CD4-positive, alpha-beta T cell (primary cell): ENCODE results near the gene PLCG2. TPM values are rescaled to one million over a fixed set of nuclear protein-coding genes. Genes with fewer than 3 reads are reported as not detected.

ENCODE experiments used
- ATAC-seq: fragments of 200-7000 bp; cut with Tn5 transposase; one replicate; pipeline ENCODE4 v1.10.0; 2022; ENCODE audit warnings: mild to moderate bottlenecking; ENCODE audit not compliant: poor library complexity
- CTCF ChIA-PET: fragments of 350-600 bp; sonication (Branson Sonifier 250); formaldehyde crosslinking; loops from one replicate; lab custom pipeline; 2021; ENCODE audit warnings: antibody characterized with exemption, inconsistent platforms; lab: Charles Lee
- POLR2A ChIA-PET: fragments of 350-600 bp; sonication (Branson Sonifier 250); formaldehyde crosslinking; loops from one replicate; lab custom pipeline; 2021; ENCODE audit warnings: antibody characterized with exemption, inconsistent platforms; lab: Charles Lee
- DNase-seq, 14 experiments: peaks; one replicate each; pipeline ENCODE4 v3.0.0-alpha.2; 2013 to 2020; ENCODE audit warnings: mixed read lengths in 2 of 14
- H3K27ac ChIP-seq, 2 donors: one replicate each; pipeline versions ENCODE4 v1.5.1 to v1.7.0; 2013; ENCODE audit warnings: low read length in 2 of 2, low read depth in 1 of 2, mild to moderate bottlenecking in 1 of 2
- H3K27me3 ChIP-seq, 2 experiments: 1 replicate in 1 of 2; 2 replicates in 1 of 2; pipeline versions ENCODE4 v1.6.1 to v1.7.0; 2013; ENCODE audit warnings: low read length in 2 of 2, control low read depth in 1 of 2, mild to moderate bottlenecking in 1 of 2, moderate library complexity in 1 of 2; ENCODE audit not compliant: insufficient read depth in 2 of 2, control insufficient read depth in 1 of 2
- H3K36me3 ChIP-seq: one replicate; pipeline ENCODE4 v1.6.1; 2013; ENCODE audit warnings: low read length, control low read depth; ENCODE audit not compliant: insufficient read depth
- H3K4me1 ChIP-seq: one replicate; pipeline ENCODE4 v1.6.1; 2013; ENCODE audit warnings: low read length, control low read depth; ENCODE audit not compliant: insufficient read depth
- H3K4me3 ChIP-seq: one replicate; pipeline ENCODE4 v1.5.1; 2013; ENCODE audit warnings: mild to moderate bottlenecking, low read length, moderate library complexity
- H3K9me3 ChIP-seq, 2 experiments: 1 replicate in 1 of 2; 2 replicates in 1 of 2; pipeline versions ENCODE4 v1.6.1 to v1.7.0; 2013; ENCODE audit warnings: low read length in 2 of 2, mild to moderate bottlenecking in 2 of 2, control low read depth in 1 of 2, moderate library complexity in 1 of 2; ENCODE audit not compliant: control insufficient read depth in 1 of 2, insufficient read depth in 1 of 2
- H3K27ac Mint-ChIP-seq: one replicate; pipeline ENCODE4 v1.8.0; 2020; ENCODE audit warnings: mixed read lengths
- H3K27me3 Mint-ChIP-seq: one replicate; pipeline ENCODE4 v1.8.0; 2021; ENCODE audit warnings: mixed read lengths
- H3K36me3 Mint-ChIP-seq: one replicate; pipeline ENCODE4 v1.8.0; 2021; ENCODE audit warnings: low read depth, mixed read lengths
- H3K4me1 Mint-ChIP-seq: one replicate; pipeline ENCODE4 v1.8.0; 2021; ENCODE audit warnings: low read depth, mixed read lengths
- H3K4me3 Mint-ChIP-seq: one replicate; pipeline ENCODE4 v1.8.0; 2020; ENCODE audit warnings: mild to moderate bottlenecking, mixed read lengths
- H3K9me3 Mint-ChIP-seq: one replicate; pipeline ENCODE4 v1.8.0; 2020; ENCODE audit warnings: mixed read lengths
- intact Hi-C, 2 experiments: fragments of 100-400 bp; cut with DNase I in 1 of 2; cut with micrococcal nuclease in 1 of 2; formaldehyde crosslinking; loops; one replicate each; pipeline versions ENCODE4 v1.15.1 to v1.9.0; 2023 to 2025; cut with DNase I, micrococcal nuclease
- total RNA-seq, 174 experiments: library from RNA in 2 of 174; stranded (reverse) in 2 of 174; gene quantifications; one replicate each; pipeline ENCODE4 v1.2.3 and lab custom pipeline; 2021 to 2026
- TF ChIP-seq, protein P1 (sequence below): fragments of 200-600 bp; IDR thresholded peaks from one replicate; pipeline ENCODE4 v1.8.0; 2022; ENCODE audit warnings: antibody characterized with exemption, mild to moderate bottlenecking

Gene PLCG2
- total RNA-seq, 2 experiments from 2014 or later: 0.92 to 1.5 TPM

DNA sequence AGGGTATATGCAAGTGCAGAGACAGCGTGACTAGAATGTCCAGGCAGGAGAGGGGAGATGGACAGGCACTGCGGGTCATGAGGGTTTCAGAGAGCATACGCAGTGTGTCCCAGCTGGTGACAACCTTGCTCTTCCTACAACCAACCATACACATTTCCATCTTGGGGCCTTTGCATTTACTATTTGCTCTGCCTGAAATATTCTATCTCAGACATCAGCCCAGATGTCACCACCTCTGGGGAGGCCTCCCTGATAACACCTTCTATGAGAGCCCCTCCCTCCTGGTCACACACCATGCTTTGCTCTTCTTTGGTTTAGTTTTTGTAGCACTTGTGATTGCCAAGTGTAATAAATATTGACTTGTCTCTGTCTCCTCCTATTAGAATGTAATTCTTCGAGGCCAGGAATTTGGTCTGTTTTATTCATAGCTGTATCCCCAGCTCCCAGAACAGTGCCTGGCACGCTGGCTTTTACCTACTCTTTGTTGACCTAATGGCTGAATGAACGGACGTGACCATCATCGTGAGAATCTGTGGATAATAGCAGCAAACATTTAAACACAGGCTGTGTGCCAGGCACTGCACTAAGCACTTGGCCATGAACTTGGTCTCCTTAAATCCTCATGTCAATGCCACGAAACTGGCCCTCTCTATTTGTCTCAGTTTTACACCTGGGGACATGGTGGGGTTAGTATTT, 51.9 kb downstream of the PLCG2 start:
- Histone ChIP-seq H3K27ac (no peak overlapping the region), H3K9me3 (no peaks in the 10 kb centered on the region), H3K36me3 (no peaks in the 10 kb centered on the region), H3K4me3 (no peak overlapping the region), H3K4me1 (peaks cover 16% of the 10 kb centered on the region), H3K27me3 (no peaks in the 10 kb centered on the region)
- Mint-ChIP-seq H3K4me1 (peaks cover 11% of the 10 kb centered on the region), H3K36me3 (no peaks in the 10 kb centered on the region), H3K9me3 (no peaks in the 10 kb centered on the region), H3K4me3 (no peak overlapping the region), H3K27ac (no peak overlapping the region), H3K27me3 (peaks cover 5% of the 10 kb centered on the region)
- intact Hi-C loops: no loop called here
- no peak for DNase-seq
- ATAC-seq: no peak
- ChIA-PET POLR2A (no interaction called here), CTCF (no interaction called here)
- TF ChIP-seq, protein P1, sequence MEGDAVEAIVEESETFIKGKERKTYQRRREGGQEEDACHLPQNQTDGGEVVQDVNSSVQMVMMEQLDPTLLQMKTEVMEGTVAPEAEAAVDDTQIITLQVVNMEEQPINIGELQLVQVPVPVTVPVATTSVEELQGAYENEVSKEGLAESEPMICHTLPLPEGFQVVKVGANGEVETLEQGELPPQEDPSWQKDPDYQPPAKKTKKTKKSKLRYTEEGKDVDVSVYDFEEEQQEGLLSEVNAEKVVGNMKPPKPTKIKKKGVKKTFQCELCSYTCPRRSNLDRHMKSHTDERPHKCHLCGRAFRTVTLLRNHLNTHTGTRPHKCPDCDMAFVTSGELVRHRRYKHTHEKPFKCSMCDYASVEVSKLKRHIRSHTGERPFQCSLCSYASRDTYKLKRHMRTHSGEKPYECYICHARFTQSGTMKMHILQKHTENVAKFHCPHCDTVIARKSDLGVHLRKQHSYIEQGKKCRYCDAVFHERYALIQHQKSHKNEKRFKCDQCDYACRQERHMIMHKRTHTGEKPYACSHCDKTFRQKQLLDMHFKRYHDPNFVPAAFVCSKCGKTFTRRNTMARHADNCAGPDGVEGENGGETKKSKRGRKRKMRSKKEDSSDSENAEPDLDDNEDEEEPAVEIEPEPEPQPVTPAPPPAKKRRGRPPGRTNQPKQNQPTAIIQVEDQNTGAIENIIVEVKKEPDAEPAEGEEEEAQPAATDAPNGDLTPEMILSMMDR: no peak

DNA sequence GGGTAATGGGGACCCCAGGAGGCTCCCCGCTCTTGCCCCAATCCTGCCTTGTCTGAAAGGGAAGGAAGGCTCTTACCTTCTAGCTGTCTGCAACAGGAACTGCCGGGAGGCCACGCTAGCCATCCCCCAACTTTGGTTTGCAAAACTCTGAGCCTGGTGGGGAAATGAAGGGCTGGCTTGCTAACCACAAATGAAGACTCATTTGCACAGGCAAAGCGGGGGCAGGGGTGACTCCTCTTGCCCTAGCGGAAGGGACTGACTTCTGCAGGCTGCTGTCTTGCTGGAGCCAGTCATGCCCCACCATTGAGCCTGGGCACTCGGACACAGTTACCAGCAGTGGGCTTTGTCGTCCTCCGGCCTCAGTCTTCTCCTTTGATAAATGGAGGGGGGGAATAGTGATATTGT, 52.6 kb downstream of the PLCG2 start:
- H3K9me3 Mint-ChIP-seq: no peaks in the 10 kb centered on the region
- POLR2A ChIA-PET: no interaction called here
- no peak overlapping the region for H3K4me3 Mint-ChIP-seq
- ATAC-seq (no peak), DNase-seq (peak in 6 of 14 experiments; percentile 3 to 70 (median 39))
- peaks cover 11% of the 10 kb centered on the region for H3K4me1 Mint-ChIP-seq
- H3K36me3 Mint-ChIP-seq: no peaks in the 10 kb centered on the region
- H3K27ac Mint-ChIP-seq: no peak overlapping the region
- H3K27me3 Mint-ChIP-seq: peaks cover 9% of the 10 kb centered on the region
- CTCF ChIA-PET: no interaction called here
- TF ChIP-seq, protein P1: no peak
- H3K4me3 ChIP-seq: no peak overlapping the region
- H3K27me3 ChIP-seq: no peaks in the 10 kb centered on the region
- H3K4me1 ChIP-seq: peaks cover 16% of the 10 kb centered on the region
- no peaks in the 10 kb centered on the region for H3K36me3 ChIP-seq
- intact Hi-C loops: no loop called here
- H3K27ac ChIP-seq: no peak overlapping the region
- H3K9me3 ChIP-seq: no peaks in the 10 kb centered on the region

DNA sequence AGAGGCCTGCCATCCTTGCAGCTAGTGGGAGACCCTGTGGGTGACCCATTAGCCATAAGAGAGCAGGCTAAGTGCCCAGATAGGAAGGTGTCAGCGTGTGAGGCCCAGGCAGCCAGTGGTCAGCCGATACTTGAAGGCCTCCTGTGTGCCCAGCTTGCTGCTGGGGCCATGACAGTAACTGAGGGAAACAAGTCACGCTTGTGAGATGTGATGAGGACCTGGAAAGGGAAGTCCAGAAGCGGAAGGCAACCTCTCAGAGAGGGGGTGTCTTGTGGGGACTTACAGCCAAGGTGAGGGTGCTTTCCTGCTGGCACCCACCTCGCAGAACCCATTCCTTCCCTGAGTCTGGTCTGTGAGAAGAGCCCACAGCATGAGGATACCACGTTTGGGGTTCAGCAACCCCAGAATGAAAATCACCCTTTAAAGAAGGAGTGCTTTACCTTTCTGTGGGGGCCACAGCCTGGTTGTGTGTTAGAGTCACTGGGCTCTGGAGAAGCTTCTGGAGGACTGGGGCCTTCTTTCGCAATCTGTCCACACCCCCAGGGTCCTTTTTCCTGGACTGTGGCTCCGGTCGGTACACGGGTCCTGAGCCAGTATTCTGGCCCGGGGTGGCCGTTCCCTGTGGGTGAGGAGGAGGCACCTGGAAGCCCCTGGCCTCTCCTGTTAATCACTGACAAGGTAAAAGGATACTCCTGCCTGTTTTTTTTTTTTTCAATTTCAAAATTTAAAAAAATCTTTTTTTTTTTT, 53.9 kb downstream of the PLCG2 start:
- TF ChIP-seq, protein P1: no peak
- ChIA-PET CTCF (no interaction called here), POLR2A (no interaction called here)
- no peaks in the 10 kb centered on the region for H3K36me3 Mint-ChIP-seq
- intact Hi-C loops: no loop called here
- H3K27me3 Mint-ChIP-seq: peaks cover 12% of the 10 kb centered on the region
- no peaks in the 10 kb centered on the region for H3K9me3 Mint-ChIP-seq
- Histone ChIP-seq H3K4me1 (peaks cover 16% of the 10 kb centered on the region), H3K27me3 (no peaks in the 10 kb centered on the region), H3K4me3 (no peak overlapping the region), H3K27ac (no peak overlapping the region), H3K36me3 (no peaks in the 10 kb centered on the region), H3K9me3 (no peaks in the 10 kb centered on the region)
- no peak overlapping the region for H3K4me3 Mint-ChIP-seq
- ATAC-seq: no peak
- DNase-seq: peak in 1 of 14 experiments; percentile 22
- no peak overlapping the region for H3K27ac Mint-ChIP-seq
- peaks cover 11% of the 10 kb centered on the region for H3K4me1 Mint-ChIP-seq
